Osteoblast (primary cell): ENCODE results near the gene FMNL1. TPM values are rescaled to one million over a fixed set of nuclear protein-coding genes. Genes with fewer than 3 reads are reported as not detected.

Experiments
- DNase-seq: peaks from one replicate; pipeline ENCODE4 v3.0.0; 2011; ENCODE audit warnings: low spot score, mixed read lengths; ENCODE audit not compliant: insufficient read length; ENCODE audit errors: missing footprints
- H2AFZ ChIP-seq: 2 replicates; pipeline ENCODE4 v1.6.0; 2011; ENCODE audit warnings: mild to moderate bottlenecking, low read length
- H3K27ac ChIP-seq: 2 replicates; pipeline ENCODE4 v1.5.1; 2011; ENCODE audit warnings: mild to moderate bottlenecking, low read depth, low read length, moderate library complexity
- H3K27me3 ChIP-seq: 2 replicates; pipeline ENCODE4 v1.6.0; 2012; ENCODE audit warnings: mild to moderate bottlenecking, control low read depth, inconsistent platforms, low read length, moderate library complexity; ENCODE audit not compliant: insufficient read depth
- H3K36me3 ChIP-seq: 2 replicates; pipeline ENCODE4 v1.5.1; 2011; ENCODE audit warnings: mild to moderate bottlenecking, low read length, control low read depth, moderate library complexity; ENCODE audit not compliant: insufficient read depth
- H3K4me1 ChIP-seq: 2 replicates; pipeline ENCODE4 v1.5.1; 2011; ENCODE audit warnings: mild to moderate bottlenecking, low read length, control low read depth, moderate library complexity; ENCODE audit not compliant: insufficient read depth
- H3K4me2 ChIP-seq: 2 replicates; pipeline ENCODE4 v1.6.0; 2011; ENCODE audit warnings: mild to moderate bottlenecking, low read length; ENCODE audit not compliant: insufficient read depth
- H3K4me3 ChIP-seq: fragments of 200-600 bp; sonication (generic); 3 replicates; pipeline ENCODE4 v1.5.1; 2012; ENCODE audit warnings: mild to moderate bottlenecking, low read length, inconsistent platforms; ENCODE audit not compliant: insufficient read depth
- H3K79me2 ChIP-seq: 2 replicates; pipeline ENCODE4 v1.6.0; 2012; ENCODE audit warnings: mild to moderate bottlenecking, low read length, control low read depth, inconsistent platforms; ENCODE audit not compliant: insufficient read depth
- H3K9me3 ChIP-seq: 2 replicates; pipeline ENCODE4 v1.5.1; 2011; ENCODE audit warnings: low read depth, low read length, control low read depth
- H4K20me1 ChIP-seq: 2 replicates; pipeline ENCODE4 v1.6.0; 2012; ENCODE audit warnings: mild to moderate bottlenecking, low read length, control low read depth; ENCODE audit not compliant: insufficient read depth
- CTCF ChIP-seq: IDR thresholded peaks from 2 replicates; pipeline ENCODE4 v1.5.1; 2011; ENCODE audit warnings: mild to moderate bottlenecking, low read depth, low read length, moderate library complexity; ENCODE audit errors: extremely low read depth
- total RNA-seq: library from RNA; depleted of rRNA; stranded (reverse); fragments of >200 nt; gene quantifications from 2 replicates; pipeline ENCODE4 v1.2.3, GENCODE V29; 2012

The FMNL1 gene
- total RNA-seq, 1 donor: 3.6 TPM

- DNase-seq: peak; percentile 35
- TF ChIP-seq CTCF: no peak
- Histone ChIP-seq H3K36me3 (peaks cover 74% of the 10 kb centered on the region), H3K27me3 (no peaks in the 10 kb centered on the region), H3K4me2 (no peak overlapping the region), H3K4me3 (no peak overlapping the region), H4K20me1 (peaks cover 69% of the 10 kb centered on the region), H3K27ac (no peak overlapping the region), H3K4me1 (peaks cover 22% of the 10 kb centered on the region), H3K9me3 (no peaks in the 10 kb centered on the region), H2AFZ (no peak overlapping the region), H3K79me2 (peaks cover 54% of the 10 kb centered on the region)
Observed at GRCh38 chr17:45289301-45290268, 67.9 kb downstream of the FMNL1 start.

- no peak overlapping the region for H2AFZ ChIP-seq
- H3K27ac ChIP-seq: no peak overlapping the region
- no peak for TF ChIP-seq CTCF
- H3K4me2 ChIP-seq: no peak overlapping the region
- peaks cover 71% of the 10 kb centered on the region for H3K36me3 ChIP-seq
- peaks cover 29% of the 10 kb centered on the region for H3K4me1 ChIP-seq
- peak; percentile 32 for DNase-seq
- peaks cover 71% of the 10 kb centered on the region for H4K20me1 ChIP-seq
- peaks cover 57% of the 10 kb centered on the region for H3K79me2 ChIP-seq
- no peaks in the 10 kb centered on the region for H3K9me3 ChIP-seq
- H3K4me3 ChIP-seq: no peak overlapping the region
- H3K27me3 ChIP-seq: no peaks in the 10 kb centered on the region
Observed at GRCh38 chr17:45290269-45290765, 68.6 kb downstream of the FMNL1 start.

- no peaks in the 10 kb centered on the region for H3K27me3 ChIP-seq
- H3K4me1 ChIP-seq: peaks cover 38% of the 10 kb centered on the region
- H3K4me2 ChIP-seq: no peak overlapping the region
- DNase-seq: peak; percentile 72
- no peak overlapping the region for H3K27ac ChIP-seq
- H3K36me3 ChIP-seq: peaks cover 66% of the 10 kb centered on the region
- H2AFZ ChIP-seq: no peak overlapping the region
- TF ChIP-seq CTCF: no peak
- peaks cover 66% of the 10 kb centered on the region for H3K79me2 ChIP-seq
- H3K4me3 ChIP-seq: no peak overlapping the region
- peaks cover 78% of the 10 kb centered on the region for H4K20me1 ChIP-seq
- H3K9me3 ChIP-seq: no peaks in the 10 kb centered on the region
Observed at GRCh38 chr17:45291171-45291805, 69.6 kb downstream of the FMNL1 start.
